C4-2B (cell line): Measurements from ENCODE around the gene PITX2.

Experiments used
- H3K27ac ChIP-seq: fragments of 450-650 bp; 2 replicates; pipeline ENCODE4 v1.5.1; 2017
- CTCF ChIP-seq: fragments of 450-650 bp; conservative IDR thresholded peaks from 2 replicates; pipeline ENCODE4 v1.5.1; 2017; ENCODE audit warnings: mild to moderate bottlenecking
- ZFX ChIP-seq: fragments of 450-650 bp; IDR thresholded peaks from 2 replicates; pipeline ENCODE4 v1.6.1; 2017

Gene PITX2

GRCh38 chr4:110641218-110641617 lies 18.3 kb upstream of the PITX2 start:
- H3K27ac ChIP-seq = no peak overlapping the region
- TF ChIP-seq CTCF (no peak), ZFX (no peak)

- no peak for TF ChIP-seq CTCF
- H3K27ac ChIP-seq = no peak overlapping the region
Measured at GRCh38 chr4:110640576-110640975, 17.7 kb upstream of the PITX2 start.

GRCh38 chr4:110639207-110640090 lies 16.6 kb upstream of the PITX2 start:
- H3K27ac ChIP-seq = no peak overlapping the region
- no peak for TF ChIP-seq CTCF
- no peak for TF ChIP-seq ZFX

- no peak overlapping the region for H3K27ac ChIP-seq
- TF ChIP-seq ZFX (no peak), CTCF (no peak)
Measured at GRCh38 chr4:110638089-110638746, 15.3 kb upstream of the PITX2 start.

GRCh38 chr4:110637408-110638088 lies 14.7 kb upstream of the PITX2 start:
- H3K27ac ChIP-seq = no peak overlapping the region
- TF ChIP-seq ZFX (no peak), CTCF (no peak)

- H3K27ac ChIP-seq = no peak overlapping the region
- no peak for TF ChIP-seq CTCF
- TF ChIP-seq ZFX = no peak
Measured at GRCh38 chr4:110636680-110637407, 14.0 kb upstream of the PITX2 start.
